Mesodermal cell (in vitro differentiated cells): Measurements from ENCODE around the gene ARL5C.

Experiments used
- H3K27ac ChIP-seq: 2 replicates; pipeline ENCODE4 v1.7.0; 2013; ENCODE audit warnings: mild to moderate bottlenecking, low read depth, low read length, moderate library complexity; ENCODE audit not compliant: severe bottlenecking
- H3K36me3 ChIP-seq: 2 replicates; pipeline ENCODE4 v1.7.1; 2013; ENCODE audit warnings: mild to moderate bottlenecking, low read length, moderate library complexity; ENCODE audit not compliant: control insufficient read depth, insufficient read depth
- H3K4me1 ChIP-seq: one replicate; pipeline ENCODE4 v1.7.1; 2013; ENCODE audit warnings: mild to moderate bottlenecking, low read length; ENCODE audit not compliant: insufficient read depth, control insufficient read depth, poor library complexity, severe bottlenecking
- H3K4me3 ChIP-seq: 2 replicates; pipeline ENCODE4 v1.7.0; 2013; ENCODE audit warnings: low read length, control low read depth, mild to moderate bottlenecking; ENCODE audit not compliant: insufficient read depth, poor library complexity, severe bottlenecking; ENCODE audit errors: extremely low read depth
- H3K9me3 ChIP-seq: 2 replicates; pipeline ENCODE4 v1.7.1; 2013; ENCODE audit warnings: mild to moderate bottlenecking, low read length, moderate library complexity; ENCODE audit not compliant: control insufficient read depth
- WGBS, 2 experiments: methylation state at CpG; one replicate each; pipeline ENCODE4 v1.1.5; 2013; ENCODE audit warnings: missing lambda C conversion rate in 2 of 2; ENCODE audit not compliant: insufficient coverage in 2 of 2; 5-methylcytosine and 5-hydroxymethylcytosine counted together

Gene ARL5C

GRCh38 chr17:39200957-39201510, 35.1 kb upstream of the ARL5C start:
- H3K4me1 ChIP-seq: peaks cover 11% of the 10 kb centered on the region
- WGBS, 2 experiments: 35 to 43% methylated on average over 6 to 9 of the region's 11 CpGs
- peaks cover 46% of the 10 kb centered on the region for H3K36me3 ChIP-seq
- H3K9me3 ChIP-seq: no peaks in the 10 kb centered on the region
- peak overlapping the region; percentile 99 for H3K27ac ChIP-seq
- H3K4me3 ChIP-seq: peak overlapping the region; percentile 94

GRCh38 chr17:39200070-39200879, 34.3 kb upstream of the ARL5C start, which contains the start of gene RPL19:
Gene RPL19 (plus strand): TSS chr17:39200283. CDS start chr17:39200345, 62 bp downstream.
- peak within 1 kb of the TSS; percentile 94 for H3K4me3 ChIP-seq
- peaks cover 46% of the 10 kb centered on the region for H3K36me3 ChIP-seq
- no peaks in the 10 kb centered on the region for H3K9me3 ChIP-seq
- 0% methylated on average over 42 to 43 of the region's 52 CpGs for WGBS, 2 experiments
- peaks cover 19% of the 10 kb centered on the region for H3K4me1 ChIP-seq
- peak within 1 kb of the TSS; percentile 99 for H3K27ac ChIP-seq

GRCh38 chr17:39199820-39200069, 33.8 kb upstream of the ARL5C start:
- H3K9me3 ChIP-seq: no peaks in the 10 kb centered on the region
- H3K4me1 ChIP-seq: peaks cover 23% of the 10 kb centered on the region
- peaks cover 40% of the 10 kb centered on the region for H3K36me3 ChIP-seq
- WGBS, 2 experiments: 0 to 3% methylated on average over 1 to 6 of the region's 10 CpGs
- H3K27ac ChIP-seq: peak overlapping the region; percentile 99
- H3K4me3 ChIP-seq: peak overlapping the region; percentile 94

GRCh38 chr17:39198186-39198566, 32.2 kb upstream of the ARL5C start:
- H3K36me3 ChIP-seq: peaks cover 34% of the 10 kb centered on the region
- peak overlapping the region; percentile 72 for H3K4me3 ChIP-seq
- no peaks in the 10 kb centered on the region for H3K9me3 ChIP-seq
- 83% methylated on average over 2 of the region's 4 CpGs; no CpG with 5 or more reads in 1 of the 2 experiments for WGBS, 2 experiments
- no peak overlapping the region for H3K27ac ChIP-seq
- peaks cover 26% of the 10 kb centered on the region for H3K4me1 ChIP-seq

- peaks cover 26% of the 10 kb centered on the region for H3K4me1 ChIP-seq
- peaks cover 31% of the 10 kb centered on the region for H3K36me3 ChIP-seq
- 1% methylated on average over 21 to 31 of the region's 55 CpGs for WGBS, 2 experiments
- H3K27ac ChIP-seq: no peak within 1 kb of the TSS
- H3K9me3 ChIP-seq: no peaks in the 10 kb centered on the region
- H3K4me3 ChIP-seq: peak within 1 kb of the TSS; percentile 72
These were observed 31.6 kb upstream of the ARL5C start, which contains the start of gene CACNB1 for GRCh38 chr17:39197380-39198185. Gene CACNB1 (minus strand): TSS chr17:39197669. CDS start chr17:39197495, 174 bp downstream.

GRCh38 chr17:39196808-39197291, 30.9 kb upstream of the ARL5C start:
- Histone ChIP-seq H3K9me3 (no peaks in the 10 kb centered on the region), H3K36me3 (peaks cover 31% of the 10 kb centered on the region), H3K4me1 (peaks cover 22% of the 10 kb centered on the region), H3K4me3 (peak overlapping the region; percentile 72), H3K27ac (no peak overlapping the region)
- WGBS, 2 experiments: 3 to 5% methylated on average over 4 to 10 of the region's 30 CpGs

GRCh38 chr17:39196241-39196807, 30.4 kb upstream of the ARL5C start:
- Histone ChIP-seq H3K4me1 (peaks cover 19% of the 10 kb centered on the region), H3K27ac (no peak overlapping the region), H3K9me3 (no peaks in the 10 kb centered on the region), H3K36me3 (peaks cover 27% of the 10 kb centered on the region), H3K4me3 (peak overlapping the region; percentile 72)
- WGBS, 2 experiments: 40% methylated on average over 2 of the region's 8 CpGs; no CpG with 5 or more reads in 1 of the 2 experiments

- 83 to 86% methylated on average over 5 to 7 of the region's 8 CpGs for WGBS, 2 experiments
- H3K27ac ChIP-seq: no peak overlapping the region
- H3K4me1 ChIP-seq: peaks cover 19% of the 10 kb centered on the region
- H3K4me3 ChIP-seq: peak overlapping the region; percentile 72
- H3K9me3 ChIP-seq: no peaks in the 10 kb centered on the region
- peaks cover 28% of the 10 kb centered on the region for H3K36me3 ChIP-seq
These were observed 29.7 kb upstream of the ARL5C start for GRCh38 chr17:39195568-39196160.

- H3K27ac ChIP-seq: peak overlapping the region; percentile 20
- no peaks in the 10 kb centered on the region for H3K9me3 ChIP-seq
- peaks cover 19% of the 10 kb centered on the region for H3K4me1 ChIP-seq
- H3K36me3 ChIP-seq: peaks cover 34% of the 10 kb centered on the region
- H3K4me3 ChIP-seq: peak overlapping the region; percentile 18
- WGBS, 2 experiments: 37 to 67% methylated on average over 2 to 6 of the region's 10 CpGs
These were observed 29.1 kb upstream of the ARL5C start for GRCh38 chr17:39194985-39195524.
